NCI-H1048 (cell line): ENCODE measurements around the gene SIRPB2.

Experiments used
- DNase-seq: peaks from one replicate; lab custom pipeline; 2025; lab: John Stamatoyannopoulos, UW

Gene SIRPB2

GRCh38 chr20:1440024-1440423 lies 51.2 kb downstream of the SIRPB2 start:
- DNase-seq = no peak

- no peak for DNase-seq
These were observed 52.9 kb downstream of the SIRPB2 start for GRCh38 chr20:1438361-1438760.

GRCh38 chr20:1437235-1437904 lies 53.9 kb downstream of the SIRPB2 start:
- DNase-seq = peak; percentile 3

DNA sequence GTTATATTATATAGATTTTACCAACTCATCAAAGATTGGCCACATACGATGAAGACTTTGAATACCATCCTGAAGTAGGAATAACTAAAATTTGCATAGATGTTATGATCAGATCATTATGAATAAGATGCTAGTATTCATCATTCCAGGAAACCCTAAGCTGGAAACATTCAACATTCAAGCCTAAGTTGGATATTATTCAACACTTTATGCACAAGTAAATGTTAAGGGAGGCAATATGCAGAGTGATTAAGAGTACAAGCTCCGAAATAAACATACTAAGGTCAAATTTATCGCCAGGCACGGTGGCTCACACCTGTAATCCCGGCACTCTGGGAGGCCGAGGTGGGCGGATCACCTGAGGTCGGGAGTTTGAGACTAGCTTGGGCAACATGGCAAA lies 55.0 kb downstream of the SIRPB2 start:
- no peak for DNase-seq

GRCh38 chr20:1435337-1435699 lies 55.9 kb downstream of the SIRPB2 start:
- no peak for DNase-seq

- DNase-seq = no peak
These were observed 56.5 kb downstream of the SIRPB2 start for GRCh38 chr20:1434571-1435336.

GRCh38 chr20:1431158-1431557 lies 60.1 kb downstream of the SIRPB2 start:
- DNase-seq = no peak

DNA sequence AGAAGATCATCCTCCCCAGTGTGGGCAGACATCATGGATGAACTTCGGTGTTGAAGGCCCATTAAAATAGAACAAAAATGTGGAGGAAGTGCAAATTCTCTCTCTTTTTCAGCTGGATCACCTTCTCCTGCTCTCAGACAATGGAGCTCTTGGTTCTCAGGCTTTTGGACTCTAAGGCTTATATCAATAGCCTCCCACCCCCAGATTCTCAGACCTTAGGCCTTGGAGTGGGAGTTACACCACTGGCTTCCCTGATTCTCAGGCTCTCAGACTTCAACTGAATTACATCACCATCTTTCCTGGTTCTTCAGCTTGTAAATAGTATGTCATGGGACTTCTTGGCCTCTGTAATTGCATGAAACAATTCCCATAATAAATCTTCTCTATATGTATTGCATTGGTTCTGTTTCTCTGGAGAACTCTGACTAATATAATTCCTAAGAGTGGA lies 61.2 kb downstream of the SIRPB2 start:
- no peak for DNase-seq

DNA sequence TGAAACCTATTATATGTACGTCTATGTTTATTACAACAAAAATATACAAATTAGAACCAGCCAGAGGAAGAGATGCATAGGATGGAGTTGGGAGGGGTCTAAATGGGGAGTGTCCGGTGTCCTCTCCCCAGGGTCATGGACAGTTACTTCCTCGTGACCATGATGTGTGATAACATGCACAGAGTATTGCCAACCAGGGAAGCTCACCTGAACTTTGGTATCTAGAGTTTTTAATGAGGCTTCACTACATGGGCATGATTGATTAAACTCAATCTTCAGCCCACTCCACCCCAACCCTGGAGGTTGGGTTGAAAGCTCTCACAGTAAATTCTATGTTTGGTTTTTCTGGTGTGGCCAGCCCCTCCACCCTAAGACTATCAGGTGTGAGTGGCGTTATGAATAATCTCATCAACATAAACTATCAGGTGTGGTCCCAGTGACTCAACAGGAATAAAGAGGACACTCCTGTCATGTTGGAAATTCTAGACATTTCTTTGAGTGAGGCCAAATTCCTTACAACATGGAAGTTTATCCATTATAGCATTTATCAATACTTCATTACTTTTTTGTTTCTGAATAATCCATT lies 62.0 kb downstream of the SIRPB2 start:
- DNase-seq = no peak

- DNase-seq = no peak
These were observed 63.7 kb downstream of the SIRPB2 start for GRCh38 chr20:1427457-1428054.

GRCh38 chr20:1426231-1426849 lies 64.9 kb downstream of the SIRPB2 start:
- no peak for DNase-seq
